ENCODE results near the gene EXD2.

GRCh38 chr14:69170839-69171238 is 20.5 kb upstream of the EXD2 start:
- TF ChIP-seq, protein P1, sequence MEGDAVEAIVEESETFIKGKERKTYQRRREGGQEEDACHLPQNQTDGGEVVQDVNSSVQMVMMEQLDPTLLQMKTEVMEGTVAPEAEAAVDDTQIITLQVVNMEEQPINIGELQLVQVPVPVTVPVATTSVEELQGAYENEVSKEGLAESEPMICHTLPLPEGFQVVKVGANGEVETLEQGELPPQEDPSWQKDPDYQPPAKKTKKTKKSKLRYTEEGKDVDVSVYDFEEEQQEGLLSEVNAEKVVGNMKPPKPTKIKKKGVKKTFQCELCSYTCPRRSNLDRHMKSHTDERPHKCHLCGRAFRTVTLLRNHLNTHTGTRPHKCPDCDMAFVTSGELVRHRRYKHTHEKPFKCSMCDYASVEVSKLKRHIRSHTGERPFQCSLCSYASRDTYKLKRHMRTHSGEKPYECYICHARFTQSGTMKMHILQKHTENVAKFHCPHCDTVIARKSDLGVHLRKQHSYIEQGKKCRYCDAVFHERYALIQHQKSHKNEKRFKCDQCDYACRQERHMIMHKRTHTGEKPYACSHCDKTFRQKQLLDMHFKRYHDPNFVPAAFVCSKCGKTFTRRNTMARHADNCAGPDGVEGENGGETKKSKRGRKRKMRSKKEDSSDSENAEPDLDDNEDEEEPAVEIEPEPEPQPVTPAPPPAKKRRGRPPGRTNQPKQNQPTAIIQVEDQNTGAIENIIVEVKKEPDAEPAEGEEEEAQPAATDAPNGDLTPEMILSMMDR (IDR thresholded peaks at IDR 0.05), result no peak
- no peak for TF ChIP-seq POLR2AphosphoS5 (IDR thresholded peaks at IDR 0.05)

Measured in upper lobe of left lung (tissue), 4 donors.